Testis (tissue), 3 donors: ENCODE data around the gene MIA3. TPM values are rescaled to one million over a fixed set of nuclear protein-coding genes. Genes with fewer than 3 reads are reported as not detected.
A peak's percentile ranks its signal among the peaks of the same experiment; 100 is the strongest.

Source experiments
- DNase-seq: peaks from one replicate; pipeline ENCODE4 v3.0.0-alpha.2; 2019
- H3K27ac ChIP-seq, 2 donors: fragments of 200-600 bp; sonication (generic); one replicate each; pipeline ENCODE4 v1.5.1; 2019
- H3K27me3 ChIP-seq: fragments of 200-600 bp; sonication (generic); one replicate; pipeline ENCODE4 v1.5.1; 2019
- H3K36me3 ChIP-seq: fragments of 200-600 bp; sonication (generic); one replicate; pipeline ENCODE4 v1.5.1; 2017; ENCODE audit warnings: low read depth; ENCODE audit errors: missing control alignments
- H3K4me1 ChIP-seq: fragments of 200-600 bp; sonication (generic); one replicate; pipeline ENCODE4 v1.5.1; 2019
- H3K4me3 ChIP-seq, 2 donors: fragments of 200-600 bp; sonication (generic); one replicate each; pipeline ENCODE4 v1.5.1; 2017 to 2019
- H3K9me3 ChIP-seq: fragments of 200-600 bp; sonication (generic); one replicate; pipeline ENCODE4 v1.5.1; 2017
- POLR2A ChIP-seq: fragments of 450-650 bp; IDR thresholded peaks from one replicate; pipeline ENCODE4 v1.6.1; 2017; ENCODE audit warnings: antibody characterized with exemption, mild to moderate bottlenecking, moderate library complexity
- WGBS, 2 donors: methylation state at CpG; one replicate each; pipeline ENCODE4 v1.1.5; 2018; 5-methylcytosine and 5-hydroxymethylcytosine counted together
- intact Hi-C: fragments of 100-400 bp; cut with DNase I; formaldehyde crosslinking; loops from one replicate; pipeline ENCODE4 v1.15.1; 2023; ENCODE audit warnings: low total_unique reads
- polyA plus RNA-seq: library from polyadenylated mRNA; stranded (reverse); fragments of 350-450 nt; fragmentation: Illumina TruSeq; extraction: RNeasy Lipid Tissue Mini Kit (QIAGEN cat#74804); gene quantifications from one replicate; pipeline ENCODE4 v1.2.3, GENCODE V29; 2014; ENCODE audit warnings: low read depth, low replicate concordance; ENCODE audit not compliant: insufficient read depth
- total RNA-seq, 2 donors: library from RNA; depleted of rRNA; stranded (reverse); fragments of >200 nt; gene quantifications; one replicate each; pipeline ENCODE4 v1.2.3, GENCODE V29; 2016
- TF ChIP-seq, protein P1 (sequence below), 3 experiments: fragments of 450-650 bp in 2 of 3; fragments of 200-600 bp in 1 of 3; sonication (generic) in 1 of 3; IDR thresholded peaks; one replicate each; pipeline ENCODE4 v1.5.1; 2016 to 2019; ENCODE audit warnings: antibody characterized with exemption in 3 of 3, mild to moderate bottlenecking in 2 of 3, moderate library complexity in 1 of 3

The MIA3 gene
- total and polyA plus RNA-seq, 3 donors from 2014 or later = 77.8 to 92.1 (median 91.4) TPM

GRCh38 chr1:222610728-222611127 is 7.2 kb upstream of the MIA3 start:
- no peak overlapping the region for H3K27ac ChIP-seq
- no peaks in the 10 kb centered on the region for H3K27me3 ChIP-seq
- no peak overlapping the region for H3K4me3 ChIP-seq
- no peaks in the 10 kb centered on the region for H3K36me3 ChIP-seq
- WGBS, 2 donors = 93 to 98% methylated on average over 2 of the region's 2 CpGs
- TF ChIP-seq, protein P1, sequence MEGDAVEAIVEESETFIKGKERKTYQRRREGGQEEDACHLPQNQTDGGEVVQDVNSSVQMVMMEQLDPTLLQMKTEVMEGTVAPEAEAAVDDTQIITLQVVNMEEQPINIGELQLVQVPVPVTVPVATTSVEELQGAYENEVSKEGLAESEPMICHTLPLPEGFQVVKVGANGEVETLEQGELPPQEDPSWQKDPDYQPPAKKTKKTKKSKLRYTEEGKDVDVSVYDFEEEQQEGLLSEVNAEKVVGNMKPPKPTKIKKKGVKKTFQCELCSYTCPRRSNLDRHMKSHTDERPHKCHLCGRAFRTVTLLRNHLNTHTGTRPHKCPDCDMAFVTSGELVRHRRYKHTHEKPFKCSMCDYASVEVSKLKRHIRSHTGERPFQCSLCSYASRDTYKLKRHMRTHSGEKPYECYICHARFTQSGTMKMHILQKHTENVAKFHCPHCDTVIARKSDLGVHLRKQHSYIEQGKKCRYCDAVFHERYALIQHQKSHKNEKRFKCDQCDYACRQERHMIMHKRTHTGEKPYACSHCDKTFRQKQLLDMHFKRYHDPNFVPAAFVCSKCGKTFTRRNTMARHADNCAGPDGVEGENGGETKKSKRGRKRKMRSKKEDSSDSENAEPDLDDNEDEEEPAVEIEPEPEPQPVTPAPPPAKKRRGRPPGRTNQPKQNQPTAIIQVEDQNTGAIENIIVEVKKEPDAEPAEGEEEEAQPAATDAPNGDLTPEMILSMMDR (IDR thresholded peaks at IDR 0.05) = no peak
- TF ChIP-seq POLR2A = no peak
- H3K4me1 ChIP-seq = no peaks in the 10 kb centered on the region
- no peak for DNase-seq
- H3K9me3 ChIP-seq = no peaks in the 10 kb centered on the region
- intact Hi-C loops = no loop called here

- Histone ChIP-seq H3K27me3 (no peaks in the 10 kb centered on the region), H3K4me1 (no peaks in the 10 kb centered on the region), H3K9me3 (no peaks in the 10 kb centered on the region), H3K36me3 (no peaks in the 10 kb centered on the region), H3K4me3 (no peak overlapping the region), H3K27ac (no peak overlapping the region)
- intact Hi-C loops = no loop called here
- TF ChIP-seq, protein P1 (IDR thresholded peaks at IDR 0.05) = no peak
- TF ChIP-seq POLR2A = no peak
- DNase-seq = no peak
- WGBS, 2 donors = 60 to 72% methylated on average over 1 of the region's 1 CpG
Observed at GRCh38 chr1:222613627-222614026, 4.3 kb upstream of the MIA3 start.

- Histone ChIP-seq H3K27ac (no peak overlapping the region), H3K4me1 (peaks cover 8% of the 10 kb centered on the region), H3K27me3 (no peaks in the 10 kb centered on the region), H3K9me3 (no peaks in the 10 kb centered on the region), H3K4me3 (no peak overlapping the region), H3K36me3 (no peaks in the 10 kb centered on the region)
- intact Hi-C loops = loop anchor here (5.0 kb wide), 1 partner anchor 149 kb away; no protein-coding TSS in a partner anchor
- WGBS, 2 donors = 43 to 46% methylated on average over 5 of the region's 5 CpGs
- DNase-seq = no peak
- no peak for TF ChIP-seq POLR2A
- TF ChIP-seq, protein P1 (IDR thresholded peaks at IDR 0.05) = no peak
Observed at GRCh38 chr1:222616525-222616924, 1.4 kb upstream of the MIA3 start.

DNA sequence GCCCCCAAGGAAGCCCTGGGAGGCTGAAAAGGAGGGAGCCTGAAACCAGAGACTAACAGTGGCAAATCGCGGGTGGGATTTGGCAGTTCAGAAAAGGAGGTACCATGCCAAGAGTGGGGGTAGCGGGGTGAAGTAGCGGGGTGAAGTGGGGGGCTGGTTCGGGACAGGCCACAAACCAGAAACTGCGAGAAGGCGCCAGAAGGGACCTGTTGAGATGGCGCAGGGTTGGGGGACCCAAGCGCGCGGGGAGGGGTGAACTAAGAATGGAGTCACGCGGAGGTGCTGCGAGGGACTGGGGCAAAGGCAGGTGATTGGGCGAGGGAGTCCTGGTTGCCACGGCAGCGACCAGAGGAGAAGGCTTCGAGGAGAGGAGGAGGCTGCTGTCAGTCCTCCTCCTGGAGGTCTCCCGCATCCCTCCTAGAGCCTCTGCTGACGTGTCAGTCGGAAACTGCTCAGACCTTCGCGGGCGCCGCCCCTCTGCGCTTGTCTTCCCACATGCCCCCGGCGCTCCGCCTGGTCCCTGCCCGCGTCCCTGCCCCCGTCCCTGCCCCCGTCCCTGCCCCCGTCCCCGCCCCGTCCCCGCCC is 438 bp upstream of the MIA3 start:
- peak overlapping the region; percentile 49 to 61 for H3K27ac ChIP-seq
- TF ChIP-seq, protein P1 (IDR thresholded peaks at IDR 0.05) = no peak
- TF ChIP-seq POLR2A = no peak
- H3K9me3 ChIP-seq = no peaks in the 10 kb centered on the region
- no peaks in the 10 kb centered on the region for H3K36me3 ChIP-seq
- H3K4me1 ChIP-seq = peaks cover 8% of the 10 kb centered on the region
- DNase-seq = peak; percentile 93
- no peaks in the 10 kb centered on the region for H3K27me3 ChIP-seq
- H3K4me3 ChIP-seq = peak overlapping the region; percentile 91 to 94
- WGBS, 2 donors = 1 to 2% methylated on average over 17 to 30 of the region's 37 CpGs
- intact Hi-C loops = loop anchor here (5.0 kb wide), 1 partner anchor 150 kb away; no protein-coding TSS in a partner anchor
